ENCODE measurements around the gene EIF3F.

Gene EIF3F

DNA sequence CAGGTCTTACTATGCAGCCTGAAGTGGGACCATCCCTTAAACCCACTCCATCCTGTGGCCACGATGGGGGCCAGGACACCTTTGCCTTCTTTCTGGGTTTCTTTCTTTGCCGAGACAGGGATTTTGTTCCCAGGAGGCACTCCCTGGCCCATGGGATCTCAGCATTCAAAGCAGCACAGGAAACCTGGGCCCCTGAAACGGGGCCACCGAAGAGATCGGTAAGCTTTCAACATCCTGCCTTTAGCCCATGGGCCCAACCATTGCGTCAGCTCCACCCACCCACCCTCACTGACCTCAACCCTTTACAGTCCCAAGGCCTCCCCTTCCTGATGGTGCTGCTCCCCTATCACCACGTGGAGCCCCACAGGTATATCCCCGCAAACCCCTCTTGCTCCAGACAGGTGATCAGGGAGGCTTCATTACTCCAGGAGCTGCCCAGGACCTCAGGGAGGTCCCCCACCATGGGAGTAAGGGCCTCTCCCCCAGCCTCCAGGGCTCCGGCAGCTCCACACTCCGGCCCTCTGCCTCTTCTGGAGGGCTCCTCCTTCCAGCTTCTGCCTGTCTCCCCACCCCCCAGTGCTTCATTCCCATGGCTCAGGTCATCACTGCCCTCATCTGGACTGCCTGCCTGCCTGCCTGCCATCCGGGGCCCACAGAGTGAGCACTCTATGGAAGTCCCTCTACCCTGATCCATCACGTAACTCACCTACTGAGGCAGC, 51.8 kb downstream of the EIF3F start:
- no peak for DNase-seq (ENCODE audit: low read depth in 4 of 4, low spot score in 1 of 4)

DNA sequence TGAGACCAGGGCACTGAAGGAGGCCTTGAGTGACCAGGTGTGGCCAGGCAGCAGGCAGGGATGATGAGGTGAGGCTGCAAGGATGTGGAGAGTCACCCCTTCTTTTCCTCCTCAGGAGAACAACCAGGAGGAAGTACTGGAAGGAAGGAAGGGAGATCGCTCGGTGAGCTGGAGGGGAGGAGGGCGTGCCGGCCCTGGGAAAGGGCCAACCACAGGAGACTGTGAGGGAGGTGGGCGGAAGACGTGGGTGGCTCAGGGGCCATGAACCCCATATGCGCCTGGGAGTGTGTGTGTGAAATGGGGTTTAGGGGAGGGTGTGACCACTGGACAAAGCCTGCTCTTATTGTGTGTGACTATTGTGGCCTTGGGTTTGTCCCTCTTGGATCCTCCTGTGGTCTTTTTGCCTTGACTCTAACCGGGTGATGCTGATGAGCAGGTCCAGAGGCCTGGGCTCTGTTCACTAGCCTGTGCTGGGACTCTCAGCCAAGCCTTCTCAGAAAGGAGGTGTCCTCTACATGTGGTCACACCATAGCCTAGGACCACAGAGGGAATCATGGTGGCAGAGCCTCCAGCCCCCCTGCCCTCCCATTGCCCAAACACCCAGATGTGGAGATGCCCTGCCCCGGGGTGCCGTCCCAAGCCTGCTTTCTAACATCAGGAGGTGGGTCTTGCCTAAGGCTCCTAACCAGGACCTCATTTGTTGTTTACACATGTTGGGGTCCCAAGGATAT, 52.6 kb downstream of the EIF3F start:
- no peak for DNase-seq (ENCODE audit: low read depth in 4 of 4, low spot score in 1 of 4)

DNA sequence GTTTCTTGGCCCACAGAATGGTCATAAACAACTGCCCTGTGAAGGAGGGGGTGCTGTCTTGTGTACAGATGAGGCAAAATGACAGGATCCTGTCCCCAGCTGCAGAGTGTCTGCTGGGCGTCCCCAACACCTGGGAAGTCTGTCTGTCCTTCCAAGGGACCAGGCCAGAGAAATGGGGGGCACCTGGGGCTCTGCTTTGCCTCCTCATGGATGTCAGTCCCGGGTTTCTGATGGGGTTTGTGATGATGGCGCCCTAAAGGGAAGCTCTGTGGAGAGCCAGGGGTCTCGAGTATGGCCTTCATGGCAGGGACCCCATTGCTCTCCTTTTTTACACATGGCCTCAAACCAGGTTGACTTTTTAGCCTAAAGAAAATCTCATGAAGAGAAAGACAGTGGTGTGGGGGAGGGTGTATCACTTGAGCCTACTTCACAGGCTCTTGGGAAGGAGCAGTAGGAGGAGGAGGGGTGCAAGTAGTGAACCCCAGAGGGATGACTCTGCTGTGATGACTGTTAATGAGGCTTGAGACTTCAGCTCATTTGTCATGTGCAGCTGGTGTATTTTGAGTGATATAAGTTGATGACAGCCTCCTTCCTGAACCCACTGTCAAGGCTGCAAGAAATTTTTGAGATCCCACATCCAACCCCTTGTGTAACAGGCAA, 53.3 kb downstream of the EIF3F start:
- DNase-seq (ENCODE audit: low read depth in 4 of 4, low spot score in 1 of 4), result no peak

DNA sequence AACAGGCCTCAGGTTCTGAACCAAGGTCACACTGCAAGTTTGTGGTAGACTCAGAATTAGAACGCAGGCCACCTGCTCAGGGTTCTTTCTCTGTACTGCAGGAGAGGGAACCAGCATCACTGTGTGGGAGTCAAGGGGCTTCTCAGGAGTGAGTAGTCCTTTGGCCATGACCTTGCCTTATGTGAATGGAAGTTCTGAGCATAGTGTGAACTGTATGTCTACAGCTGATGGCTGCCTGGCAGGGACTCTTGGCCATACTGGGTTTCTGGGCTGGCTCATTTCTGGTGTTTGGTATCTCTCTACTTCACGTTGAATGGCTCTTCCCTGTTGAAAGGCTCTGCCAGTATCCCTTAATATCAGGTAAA, 53.8 kb downstream of the EIF3F start:
- no peak for DNase-seq (ENCODE audit: low read depth in 4 of 4, low spot score in 1 of 4)

DNA sequence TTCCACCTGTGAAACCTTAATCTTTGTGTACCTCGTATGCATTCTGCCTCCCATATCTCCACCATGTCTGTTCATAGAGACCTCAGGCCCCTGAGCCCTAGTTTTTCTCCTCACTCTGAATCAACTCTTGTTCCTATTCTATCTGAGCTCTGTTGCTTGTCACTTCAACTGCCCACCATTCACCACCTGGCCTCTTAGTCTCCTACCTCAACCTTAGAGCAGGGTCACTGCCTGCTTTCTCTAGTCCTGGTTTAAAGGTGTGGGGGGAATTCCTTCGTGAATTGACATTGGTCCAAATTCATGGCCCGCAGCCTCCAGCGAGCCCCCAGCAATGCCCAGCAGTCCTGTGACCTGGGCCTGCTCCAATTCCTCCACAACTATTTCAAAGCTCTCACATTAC, 54.4 kb downstream of the EIF3F start:
- no peak for DNase-seq (ENCODE audit: low read depth in 4 of 4, low spot score in 1 of 4)

DNA sequence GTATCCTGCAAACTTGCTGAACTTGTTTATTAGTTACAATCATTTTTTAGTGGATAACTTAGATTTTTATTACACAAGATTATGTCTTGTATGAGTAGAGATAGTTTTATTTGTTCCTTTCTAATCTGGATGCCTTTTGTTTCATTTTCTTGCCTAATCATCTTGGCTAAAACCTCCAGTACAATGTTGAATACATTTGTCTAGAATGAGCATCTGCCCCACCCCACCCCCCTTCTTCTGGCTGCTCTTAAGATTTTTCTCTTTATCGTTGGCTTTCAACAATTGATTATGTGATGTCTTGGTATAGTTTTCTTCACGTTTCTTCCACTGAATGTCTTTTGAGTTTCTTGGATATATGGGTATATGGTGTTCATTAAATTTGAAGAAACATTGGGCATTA, 56.6 kb downstream of the EIF3F start:
- DNase-seq (ENCODE audit: low read depth in 4 of 4, low spot score in 1 of 4), result no peak

DNA sequence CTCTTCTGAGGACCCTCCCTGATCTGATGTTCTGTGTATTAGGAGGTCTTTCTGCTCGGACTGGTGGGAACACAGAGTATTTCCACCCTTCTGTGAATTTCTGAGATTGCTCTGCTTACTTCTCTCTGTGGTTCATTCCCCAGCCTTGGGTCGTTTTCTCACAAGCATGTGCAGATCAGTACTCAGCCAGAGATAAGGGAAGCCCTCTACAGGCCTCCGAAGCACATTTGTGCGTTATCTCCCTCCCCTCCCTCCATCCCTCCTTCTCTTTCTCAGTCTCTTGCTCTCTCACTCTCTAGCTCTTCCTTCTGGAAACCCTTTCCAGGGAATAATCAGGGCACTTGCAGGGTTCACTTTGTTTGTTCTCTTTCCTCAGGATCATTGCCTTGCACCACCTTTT, 58.7 kb downstream of the EIF3F start:
- no peak for DNase-seq (ENCODE audit: low read depth in 4 of 4, low spot score in 1 of 4)

DNA sequence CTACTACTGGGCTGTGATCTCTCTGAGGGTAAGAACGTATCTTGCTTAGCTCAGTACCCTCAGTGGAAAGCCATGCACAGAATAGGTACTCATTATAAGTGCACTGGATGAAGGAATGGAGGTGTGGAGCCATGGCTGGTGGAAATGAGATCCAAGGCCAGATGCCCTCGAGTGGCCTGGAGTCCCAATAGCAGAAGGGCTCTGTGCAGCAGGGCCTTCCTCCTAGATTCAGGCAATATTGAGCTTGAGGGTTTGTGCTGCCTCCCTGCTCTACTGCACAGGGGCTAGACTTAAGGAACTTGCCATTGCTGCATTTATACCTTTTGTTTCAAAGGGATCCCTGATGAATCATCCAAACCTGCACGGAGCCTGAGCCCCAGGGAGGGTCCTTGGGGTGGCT, 60.2 kb downstream of the EIF3F start:
- DNase-seq (ENCODE audit: low read depth in 4 of 4, low spot score in 1 of 4), result no peak

DNA sequence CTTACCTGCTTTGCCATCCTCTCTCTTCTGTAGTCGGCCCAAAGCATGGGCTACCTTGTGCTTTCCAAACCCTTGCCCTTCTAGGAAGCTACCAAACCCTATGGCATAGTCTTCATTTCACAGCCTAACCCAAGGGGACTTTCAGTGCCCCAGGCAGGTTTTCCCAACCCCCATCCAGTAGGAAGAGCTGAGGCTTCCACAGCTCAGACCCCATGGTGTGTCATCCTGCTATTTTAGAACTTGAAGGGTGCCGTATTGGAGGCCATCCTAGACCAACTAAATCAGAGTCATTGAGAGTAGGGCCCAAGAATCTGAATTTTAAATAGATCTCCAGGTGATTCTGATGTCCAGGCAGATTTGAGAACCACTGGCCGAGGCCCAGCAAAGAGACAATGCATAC, 61.9 kb downstream of the EIF3F start:
- no peak for DNase-seq (ENCODE audit: low read depth in 4 of 4, low spot score in 1 of 4)

Data from stimulated activated CD4-positive, alpha-beta T cell treated with anti-CD3 and anti-CD28 coated beads, Interleukin-1b, Interleukin-23, amount 100 ng/mL, for 24 hours (primary cell).